BLaER1 treated with 17β-estradiol and CSF1 and Interleukin-3, amounts not matched to agents 10 nM and 100 nM (cell line): ENCODE data around the gene CRYGN.

ENCODE experiments used
- H3K27ac ChIP-seq, 11 experiments: shearing (Covaris generic); formaldehyde crosslinking; 2 replicates each; pipeline ENCODE4 v1.8.1; 2022
- H3K27me3 ChIP-seq, 11 experiments: shearing (Covaris generic); formaldehyde crosslinking; 2 replicates each; pipeline ENCODE4 v1.8.1; 2022
- H3K36me3 ChIP-seq, 11 experiments: shearing (Covaris generic); formaldehyde crosslinking; 2 replicates each; pipeline ENCODE4 v1.8.1; 2022
- H3K4me1 ChIP-seq, 10 experiments: shearing (Covaris generic); formaldehyde crosslinking; 2 replicates each; pipeline ENCODE4 v1.8.1; 2022
- H3K4me2 ChIP-seq, 11 experiments: shearing (Covaris generic); formaldehyde crosslinking; 2 replicates each; pipeline ENCODE4 v1.8.1; 2022
- H3K4me3 ChIP-seq, 10 experiments: shearing (Covaris generic); formaldehyde crosslinking; 2 replicates each; pipeline ENCODE4 v1.8.1; 2022
- H3K9ac ChIP-seq, 11 experiments: shearing (Covaris generic); formaldehyde crosslinking; 2 replicates each; pipeline ENCODE4 v1.8.1; 2022
- H3K9me3 ChIP-seq, 11 experiments: shearing (Covaris generic); formaldehyde crosslinking; replicated peaks in 1 of 11; 2 replicates each; pipeline ENCODE4 v1.8.1; 2022
- H4K20me1 ChIP-seq, 11 experiments: shearing (Covaris generic); formaldehyde crosslinking; 2 replicates each; pipeline ENCODE4 v1.8.1; 2022
- Cebpa-rat ChIP-seq, 11 experiments: shearing (Covaris generic); IDR thresholded peaks; 2 replicates each; pipeline ENCODE4 v1.8.1; 2022

The CRYGN gene

GRCh38 chr7:151428378-151429236 is 11.3 kb downstream of the CRYGN start:
- Histone ChIP-seq H3K36me3 (no peaks in the 10 kb centered on the region), H3K4me1 (peaks cover 20 to 45% (median 38%) of the 10 kb centered on the region in 10 experiments), H3K27ac (no peak overlapping the region), H3K27me3 (no peaks in the 10 kb centered on the region), H4K20me1 (no peaks in the 10 kb centered on the region), H3K9ac (no peak overlapping the region), H3K4me3 (no peak overlapping the region), H3K4me2 (peak overlapping the region; percentile 16 to 88 (median 57); a peak in 16 of 22 replicates), H3K9me3 (peaks cover 0 to 2% (median 0%) of the 10 kb centered on the region in 11 experiments; a peak in 5 of 22 replicates)
- TF ChIP-seq Cebpa-rat (IDR thresholded peaks at IDR 0.05), result no peak

DNA sequence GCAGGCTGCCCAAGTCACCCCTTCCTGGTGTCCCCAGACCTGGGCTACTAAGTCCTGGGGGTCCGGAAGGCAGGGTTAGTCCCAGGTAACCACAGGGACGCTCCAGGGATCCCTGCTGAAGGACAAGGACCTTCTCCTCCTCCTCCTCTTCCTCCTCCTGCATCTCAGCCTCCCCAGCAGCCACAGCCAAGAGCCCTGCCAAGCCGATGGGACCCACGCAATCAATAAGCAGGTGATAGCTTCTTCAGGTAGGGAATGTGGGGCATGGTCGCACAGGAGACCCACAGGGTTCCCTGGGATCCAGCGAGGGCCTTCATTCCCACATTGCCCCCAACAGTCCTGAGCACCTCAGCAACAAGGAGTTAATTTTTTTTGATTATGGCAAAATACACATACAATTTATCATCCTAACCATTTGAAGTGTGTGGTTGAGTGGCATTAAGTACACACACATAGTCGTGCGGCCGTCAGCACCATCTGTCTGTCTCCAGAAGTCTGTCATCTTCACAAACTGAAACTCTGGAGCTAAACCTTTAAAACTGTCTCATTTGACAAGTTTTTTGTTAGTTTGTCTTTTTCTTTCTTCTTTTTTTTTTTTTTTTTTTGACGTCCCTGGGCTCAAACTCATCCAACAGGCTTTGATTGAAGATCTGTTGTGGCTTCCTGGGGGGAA is 12.1 kb downstream of the CRYGN start:
- no peaks in the 10 kb centered on the region for H4K20me1 ChIP-seq
- no peak overlapping the region for H3K9ac ChIP-seq
- H3K27me3 ChIP-seq, result no peaks in the 10 kb centered on the region
- no peak overlapping the region for H3K27ac ChIP-seq
- H3K9me3 ChIP-seq, result peaks cover 0 to 10% (median 7%) of the 10 kb centered on the region in 11 experiments; a peak in 16 of 22 replicates
- H3K4me1 ChIP-seq, result peaks cover 15 to 38% (median 30%) of the 10 kb centered on the region in 10 experiments
- TF ChIP-seq Cebpa-rat (IDR thresholded peaks at IDR 0.05), result no peak
- H3K4me3 ChIP-seq, result no peak overlapping the region
- H3K4me2 ChIP-seq, result peak overlapping the region; percentile 16 to 88 (median 34); a peak in 14 of 22 replicates
- H3K36me3 ChIP-seq, result no peaks in the 10 kb centered on the region

- H4K20me1 ChIP-seq, result no peaks in the 10 kb centered on the region
- H3K4me2 ChIP-seq, result no peak overlapping the region
- H3K9ac ChIP-seq, result no peak overlapping the region
- H3K9me3 ChIP-seq, result peaks cover 5 to 17% (median 14%) of the 10 kb centered on the region in 11 experiments
- no peak for TF ChIP-seq Cebpa-rat (IDR thresholded peaks at IDR 0.05)
- H3K36me3 ChIP-seq, result no peaks in the 10 kb centered on the region
- H3K27me3 ChIP-seq, result no peaks in the 10 kb centered on the region
- no peak overlapping the region for H3K27ac ChIP-seq
- H3K4me3 ChIP-seq, result no peak overlapping the region
- peaks cover 13 to 30% (median 24%) of the 10 kb centered on the region in 10 experiments for H3K4me1 ChIP-seq
Observed at GRCh38 chr7:151426904-151427704, 12.8 kb downstream of the CRYGN start.

- Histone ChIP-seq H3K9ac (no peak overlapping the region), H3K4me3 (no peak overlapping the region), H3K4me1 (peaks cover 13 to 29% (median 24%) of the 10 kb centered on the region in 10 experiments), H4K20me1 (no peaks in the 10 kb centered on the region), H3K27me3 (0 out of 22 replicates have a peak, but pooled peaks cover 0 to 3% (median 0%) of the 10 kb centered on the region in 11 experiments), H3K36me3 (no peaks in the 10 kb centered on the region), H3K4me2 (no peak overlapping the region), H3K27ac (no peak overlapping the region), H3K9me3 (peaks cover 11 to 23% (median 21%) of the 10 kb centered on the region in 11 experiments)
- no peak for TF ChIP-seq Cebpa-rat (IDR thresholded peaks at IDR 0.05)
Observed at GRCh38 chr7:151426441-151426903, 13.5 kb downstream of the CRYGN start.

DNA sequence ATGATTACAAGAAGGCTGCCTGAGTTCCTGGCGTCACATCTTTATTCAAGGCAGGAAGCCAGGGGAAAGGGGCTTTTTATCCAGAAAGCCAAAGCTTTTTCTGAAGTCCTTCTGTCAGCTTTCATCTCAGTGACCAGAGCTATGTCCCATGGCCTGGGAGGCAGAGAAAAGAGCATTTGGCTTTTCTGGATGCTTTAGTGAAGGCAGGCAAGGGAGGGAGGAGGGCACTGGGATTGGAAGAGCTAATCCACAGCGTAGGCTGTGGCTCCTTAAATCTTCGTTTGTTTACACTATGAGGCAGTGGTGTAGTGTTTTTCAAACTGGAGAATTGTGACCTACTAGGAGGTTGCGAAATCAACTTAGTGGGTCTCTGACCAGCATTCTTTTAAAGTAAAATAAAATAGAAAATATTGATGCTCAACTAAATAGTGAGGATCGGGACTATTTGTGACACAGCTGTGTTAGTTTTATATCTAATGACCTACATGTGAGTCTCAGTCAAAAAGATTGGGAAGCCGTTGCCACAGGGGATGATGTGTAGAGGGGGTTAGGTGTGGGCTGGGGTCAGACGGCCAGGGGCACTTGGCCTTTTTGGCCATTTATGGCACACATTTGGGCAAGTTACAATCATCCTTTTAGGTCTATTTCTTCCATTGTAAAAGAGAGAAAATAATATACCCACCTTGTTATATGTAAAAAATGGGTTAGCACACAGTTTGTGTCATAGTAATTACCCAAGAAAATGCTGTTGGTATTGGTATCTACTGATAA is 14.1 kb downstream of the CRYGN start:
- no peak overlapping the region for H3K4me2 ChIP-seq
- H3K4me3 ChIP-seq, result no peak overlapping the region
- H3K27me3 ChIP-seq, result 0 out of 22 replicates have a peak, but pooled peaks cover 0 to 5% (median 0%) of the 10 kb centered on the region in 11 experiments
- H3K9me3 ChIP-seq, result peaks cover 18 to 29% (median 27%) of the 10 kb centered on the region in 11 experiments
- TF ChIP-seq Cebpa-rat (IDR thresholded peaks at IDR 0.05), result peak in 4 of 11 experiments; percentile 40 to 69 (median 55); a peak in 6 of 22 replicates
- H3K27ac ChIP-seq, result no peak overlapping the region
- H3K9ac ChIP-seq, result no peak overlapping the region
- no peaks in the 10 kb centered on the region for H4K20me1 ChIP-seq
- H3K4me1 ChIP-seq, result peaks cover 13 to 28% (median 24%) of the 10 kb centered on the region in 10 experiments
- no peaks in the 10 kb centered on the region for H3K36me3 ChIP-seq

GRCh38 chr7:151424799-151425198 is 15.1 kb downstream of the CRYGN start:
- no peak for TF ChIP-seq Cebpa-rat (IDR thresholded peaks at IDR 0.05)

GRCh38 chr7:151423936-151424335 is 16.0 kb downstream of the CRYGN start:
- no peak overlapping the region for H3K4me3 ChIP-seq
- no peaks in the 10 kb centered on the region for H4K20me1 ChIP-seq
- 0 out of 22 replicates have a peak, but pooled peaks cover 0 to 5% (median 0%) of the 10 kb centered on the region in 11 experiments for H3K27me3 ChIP-seq
- H3K27ac ChIP-seq, result no peak overlapping the region
- TF ChIP-seq Cebpa-rat (IDR thresholded peaks at IDR 0.05), result no peak
- H3K9ac ChIP-seq, result no peak overlapping the region
- H3K9me3 ChIP-seq, result peaks cover 35 to 49% (median 45%) of the 10 kb centered on the region in 11 experiments
- H3K4me1 ChIP-seq, result peaks cover 4 to 9% (median 8%) of the 10 kb centered on the region in 10 experiments; a peak in 16 of 20 replicates
- H3K4me2 ChIP-seq, result no peak overlapping the region
- no peaks in the 10 kb centered on the region for H3K36me3 ChIP-seq

More at GRCh38 chr7:151424799-151425198, 15.1 kb downstream of the CRYGN start:
- Histone ChIP-seq H3K36me3 (no peaks in the 10 kb centered on the region), H3K9ac (no peak overlapping the region), H3K4me2 (no peak overlapping the region), H4K20me1 (no peaks in the 10 kb centered on the region), H3K27me3 (0 out of 22 replicates have a peak, but pooled peaks cover 0 to 5% (median 0%) of the 10 kb centered on the region in 11 experiments), H3K27ac (no peak overlapping the region), H3K4me3 (no peak overlapping the region), H3K4me1 (peaks cover 7 to 18% (median 16%) of the 10 kb centered on the region in 10 experiments), H3K9me3 (peaks cover 28 to 40% (median 37%) of the 10 kb centered on the region in 11 experiments)

- Histone ChIP-seq H4K20me1 (no peaks in the 10 kb centered on the region), H3K4me1 (peaks cover under 1 to 2% (median 2%) of the 10 kb centered on the region in 10 experiments; a peak in 15 of 20 replicates), H3K4me2 (no peak overlapping the region), H3K27me3 (0 out of 22 replicates have a peak, but pooled peaks cover 0 to 5% (median 0%) of the 10 kb centered on the region in 11 experiments), H3K9ac (no peak overlapping the region), H3K4me3 (no peak overlapping the region), H3K36me3 (no peaks in the 10 kb centered on the region), H3K9me3 (peaks cover 39 to 55% (median 49%) of the 10 kb centered on the region in 11 experiments), H3K27ac (no peak overlapping the region)
- TF ChIP-seq Cebpa-rat (IDR thresholded peaks at IDR 0.05), result no peak
Observed at GRCh38 chr7:151423226-151423625, 16.7 kb downstream of the CRYGN start.
